ENCODE measurements around the gene ACAA1. TPM values are rescaled to one million over a fixed set of nuclear protein-coding genes. Genes with fewer than 3 reads are reported as not detected.
A peak's percentile ranks its signal among the peaks of the same experiment; 100 is the strongest.

The ACAA1 gene
- total and polyA plus RNA-seq, 9 of the 15 experiments (the other 6 are each of a cell fraction or from before 2014, with no cell fraction given): 4.0 to 88.9 (median 57.2) TPM

DNA sequence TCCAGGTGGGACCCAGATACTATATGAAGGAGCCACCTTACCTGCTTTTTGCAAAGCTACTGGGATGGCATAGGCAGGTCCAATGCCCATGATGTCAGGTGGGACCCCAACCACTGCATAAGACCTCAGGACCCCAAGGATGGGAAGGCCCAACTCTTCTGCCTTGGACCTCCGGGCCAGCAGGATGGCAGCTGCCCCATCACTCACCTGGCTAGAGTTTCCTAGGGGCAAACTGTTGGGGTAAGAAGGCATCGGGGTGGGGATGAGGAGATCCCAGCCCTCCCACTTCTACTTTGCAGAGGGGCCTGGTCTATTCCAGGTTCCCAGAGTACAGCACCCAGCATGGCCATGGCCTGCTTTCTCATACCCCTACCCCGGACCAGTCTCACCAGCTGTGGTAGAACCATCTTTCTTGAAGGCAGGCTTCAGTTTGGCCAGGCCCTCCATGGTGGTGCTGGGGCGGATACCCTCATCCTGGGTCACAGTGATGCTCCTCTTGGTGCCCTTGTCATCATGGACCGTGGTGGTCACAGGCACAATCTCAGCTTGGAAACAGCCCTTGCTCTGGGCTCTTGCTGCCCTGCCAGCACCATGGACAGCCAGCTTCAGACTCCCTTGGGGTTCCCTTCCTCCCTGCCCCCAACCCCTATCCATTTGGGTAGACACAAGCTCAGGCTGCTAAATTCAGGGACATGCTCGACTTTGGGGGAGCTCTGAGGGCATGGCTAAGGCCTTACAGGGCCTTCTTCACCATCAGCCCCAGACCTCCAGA, 10.6 kb downstream of the ACAA1 start:
- in situ Hi-C loops (cut with MboI) (no loop called here), intact Hi-C loops (cut with micrococcal nuclease) (no loop called here)
- TF ChIP-seq, protein P1, sequence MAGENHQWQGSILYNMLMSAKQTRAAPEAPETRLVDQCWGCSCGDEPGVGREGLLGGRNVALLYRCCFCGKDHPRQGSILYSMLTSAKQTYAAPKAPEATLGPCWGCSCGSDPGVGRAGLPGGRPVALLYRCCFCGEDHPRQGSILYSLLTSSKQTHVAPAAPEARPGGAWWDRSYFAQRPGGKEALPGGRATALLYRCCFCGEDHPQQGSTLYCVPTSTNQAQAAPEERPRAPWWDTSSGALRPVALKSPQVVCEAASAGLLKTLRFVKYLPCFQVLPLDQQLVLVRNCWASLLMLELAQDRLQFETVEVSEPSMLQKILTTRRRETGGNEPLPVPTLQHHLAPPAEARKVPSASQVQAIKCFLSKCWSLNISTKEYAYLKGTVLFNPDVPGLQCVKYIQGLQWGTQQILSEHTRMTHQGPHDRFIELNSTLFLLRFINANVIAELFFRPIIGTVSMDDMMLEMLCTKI (IDR thresholded peaks at IDR 0.05; ENCODE audit: partially characterized antibody): no peak
- TF ChIP-seq NFIX (CRISPR knock-in tag; IDR thresholded peaks at IDR 0.05; ENCODE audit: low read depth) (no peak), ZNF589 (CRISPR knock-in tag; IDR thresholded peaks at IDR 0.05; ENCODE audit: low read depth) (no peak), REST (IDR thresholded peaks at IDR 0.05; ENCODE audit: borderline replicate concordance) (peak; percentile 52; the same call in 1 of the 2 replicates), REST (CRISPR knock-in tag; IDR thresholded peaks at IDR 0.05; ENCODE audit: low read depth) (no peak)
- Histone ChIP-seq H3K9ac (ENCODE audit: insufficient read depth in 1 of 2, low read depth in 2 of 2, low read length in 2 of 2) (0 out of 4 replicates have a peak overlapping the region, but pooled peaks of 1 of the 2 experiments have one; percentile 12), H3K36me3 (ENCODE audit: control insufficient read depth, insufficient read depth, low read length) (peaks cover 96% of the 10 kb centered on the region), H3K79me2 (ENCODE audit: control insufficient read depth, insufficient read depth, low read length) (no peaks in the 10 kb centered on the region), H3K4me1 (replicated peaks in 1 of 2; ENCODE audit: control insufficient read depth in 2 of 2, insufficient read depth in 2 of 2, low read length in 2 of 2) (peaks cover 0 to 3% of the 10 kb centered on the region in 2 experiments; a peak in 1 of 5 replicates), H2AFZ (ENCODE audit: low read depth, low read length) (no peak overlapping the region), H3K27me3 (ENCODE audit: control insufficient read depth in 2 of 2, insufficient read depth in 2 of 2, low read length in 2 of 2) (no peaks in the 10 kb centered on the region), H3K4me2 (ENCODE audit: insufficient read depth, low read length) (no peak overlapping the region), H3K27ac (ENCODE audit: extremely low read depth, low read depth, low read length) (no peak overlapping the region), H3K4me3 (no peak overlapping the region), H3K9me1 (ENCODE audit: control insufficient read depth, insufficient read depth, low read length) (no peaks in the 10 kb centered on the region), H4K20me1 (replicated peaks; ENCODE audit: control insufficient read depth, insufficient read depth, low read length) (no peaks in the 10 kb centered on the region; the same call in 1 of the 2 replicates), H3K9me3 (replicated peaks; ENCODE audit: control insufficient read depth, insufficient read depth, low read depth, low read length) (no peaks in the 10 kb centered on the region)
- DNase-seq (ENCODE audit: extremely low read depth in 1 of 4, low spot score in 3 of 4) (no peak), ATAC-seq (no peak), FAIRE-seq (no peak)
- ChIA-PET CTCF (ENCODE audit: low intra/inter-chr PET ratio) (no interaction called here), POLR2A (interaction anchor here (0.7 to 1.0 kb wide), 3 partner anchors 10 to 64 kb away, joined by 3 to 4 read pairs (median 4); no protein-coding TSS in a partner anchor)
- WGBS (ENCODE audit: insufficient coverage, low coverage, missing lambda C conversion rate): 92% methylated on average over 6 of the region's 6 CpGs
- BruUV-seq (replicated peaks): no TSS peak

Data from K562 (cell line).